Gastroesophageal sphincter (tissue), 3 donors: ENCODE data around the gene GZMM.

ENCODE experiments used
- POLR2A ChIP-seq, 2 donors: fragments of 450-650 bp; IDR thresholded peaks; one replicate each; pipeline ENCODE4 v1.6.1; 2017; ENCODE audit warnings: antibody characterized with exemption in 2 of 2, mild to moderate bottlenecking in 2 of 2, moderate library complexity in 1 of 2
- TF ChIP-seq, protein P1 (sequence below), 4 experiments: fragments of 200-600 bp in 2 of 4; fragments of 450-650 bp in 2 of 4; sonication (generic) in 1 of 4; IDR thresholded peaks; one replicate each; pipeline ENCODE4 v1.5.1; 2017 to 2019; ENCODE audit warnings: antibody characterized with exemption in 4 of 4, mild to moderate bottlenecking in 2 of 4, moderate library complexity in 2 of 4

DNA sequence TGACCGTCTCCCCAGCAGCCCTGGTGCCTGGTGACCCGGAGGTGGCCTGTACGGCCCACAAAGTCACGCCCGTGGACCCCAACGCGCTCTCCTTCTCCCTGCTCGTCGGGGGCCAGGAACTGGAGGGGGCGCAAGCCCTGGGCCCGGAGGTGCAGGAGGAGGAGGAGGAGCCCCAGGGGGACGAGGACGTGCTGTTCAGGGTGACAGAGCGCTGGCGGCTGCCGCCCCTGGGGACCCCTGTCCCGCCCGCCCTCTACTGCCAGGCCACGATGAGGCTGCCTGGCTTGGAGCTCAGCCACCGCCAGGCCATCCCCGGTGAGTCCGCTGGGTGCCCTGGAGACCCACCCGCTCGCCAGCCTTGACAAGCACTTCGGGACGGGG is 45.4 kb upstream of the GZMM start:
- TF ChIP-seq, protein P1, sequence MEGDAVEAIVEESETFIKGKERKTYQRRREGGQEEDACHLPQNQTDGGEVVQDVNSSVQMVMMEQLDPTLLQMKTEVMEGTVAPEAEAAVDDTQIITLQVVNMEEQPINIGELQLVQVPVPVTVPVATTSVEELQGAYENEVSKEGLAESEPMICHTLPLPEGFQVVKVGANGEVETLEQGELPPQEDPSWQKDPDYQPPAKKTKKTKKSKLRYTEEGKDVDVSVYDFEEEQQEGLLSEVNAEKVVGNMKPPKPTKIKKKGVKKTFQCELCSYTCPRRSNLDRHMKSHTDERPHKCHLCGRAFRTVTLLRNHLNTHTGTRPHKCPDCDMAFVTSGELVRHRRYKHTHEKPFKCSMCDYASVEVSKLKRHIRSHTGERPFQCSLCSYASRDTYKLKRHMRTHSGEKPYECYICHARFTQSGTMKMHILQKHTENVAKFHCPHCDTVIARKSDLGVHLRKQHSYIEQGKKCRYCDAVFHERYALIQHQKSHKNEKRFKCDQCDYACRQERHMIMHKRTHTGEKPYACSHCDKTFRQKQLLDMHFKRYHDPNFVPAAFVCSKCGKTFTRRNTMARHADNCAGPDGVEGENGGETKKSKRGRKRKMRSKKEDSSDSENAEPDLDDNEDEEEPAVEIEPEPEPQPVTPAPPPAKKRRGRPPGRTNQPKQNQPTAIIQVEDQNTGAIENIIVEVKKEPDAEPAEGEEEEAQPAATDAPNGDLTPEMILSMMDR (IDR thresholded peaks at IDR 0.05) = no peak
- no peak for TF ChIP-seq POLR2A (IDR thresholded peaks at IDR 0.05)
